Astrocyte of the cerebellum (primary cell): ENCODE data around the gene CDK5R2.
A peak's percentile ranks its signal among the peaks of the same experiment; 100 is the strongest.

Experiments
- DNase-seq: peaks from one replicate; pipeline ENCODE4 v3.0.0-alpha.2; 2011; ENCODE audit warnings: low read depth
- H3K4me3 ChIP-seq: 2 replicates; pipeline ENCODE4 v1.5.1; 2011; ENCODE audit warnings: mild to moderate bottlenecking, low read depth, low read length, moderate library complexity
- CTCF ChIP-seq: IDR thresholded peaks from 2 replicates; pipeline ENCODE4 v1.5.1; 2012; ENCODE audit warnings: low read length, low read depth, moderate library complexity, mild to moderate bottlenecking; ENCODE audit errors: missing control alignments
- in situ Hi-C: cut with HindIII; loops from 2 replicates; pipeline ENCODE4 v1.10.0; 2017; ENCODE audit warnings: low sequenced_read_pairs

The CDK5R2 gene

GRCh38 chr2:218954541-218955300 lies 4.7 kb upstream of the CDK5R2 start:
- H3K4me3 ChIP-seq = no peak overlapping the region
- no peak for DNase-seq
- TF ChIP-seq CTCF = no peak
- in situ Hi-C loops = no loop called here

- no peak for TF ChIP-seq CTCF
- DNase-seq = no peak
- in situ Hi-C loops = no loop called here
- H3K4me3 ChIP-seq = no peak overlapping the region
Observed at GRCh38 chr2:218956039-218956438, 3.4 kb upstream of the CDK5R2 start.

- H3K4me3 ChIP-seq = no peak overlapping the region
- no peak for DNase-seq
- no peak for TF ChIP-seq CTCF
- in situ Hi-C loops = no loop called here
Observed at GRCh38 chr2:218957671-218958070, 1.8 kb upstream of the CDK5R2 start.

- no peak for DNase-seq
- no peak overlapping the region for H3K4me3 ChIP-seq
- no peak for TF ChIP-seq CTCF
- in situ Hi-C loops = no loop called here
Observed at GRCh38 chr2:218958276-218958675, 1.2 kb upstream of the CDK5R2 start.

- no peak for TF ChIP-seq CTCF
- in situ Hi-C loops = no loop called here
- no peak for DNase-seq
- H3K4me3 ChIP-seq = peak overlapping the region; percentile 19
Observed at GRCh38 chr2:218959761-218960308, 369 bp downstream of the CDK5R2 start.

- DNase-seq = no peak
- no peak overlapping the region for H3K4me3 ChIP-seq
- no peak for TF ChIP-seq CTCF
- in situ Hi-C loops = no loop called here
Observed at GRCh38 chr2:218960309-218961165, 1.1 kb downstream of the CDK5R2 start.
